Transverse colon (tissue), 4 donors: ENCODE measurements around the gene CACNB3. TPM values are rescaled to one million over a fixed set of nuclear protein-coding genes. Genes with fewer than 3 reads are reported as not detected.

ENCODE experiments used
- DNase-seq: peaks from one replicate; pipeline ENCODE4 v3.0.0-alpha.2; 2019
- H3K27ac ChIP-seq, 4 donors: fragments of 200-600 bp; sonication (generic); 2 replicates each; pipeline ENCODE4 v1.5.1; 2016 to 2018; ENCODE audit warnings: inconsistent platforms in 4 of 4
- H3K27me3 ChIP-seq: fragments of 200-600 bp; sonication (generic); 2 replicates; pipeline ENCODE4 v1.5.1; 2017; ENCODE audit warnings: inconsistent platforms
- H3K36me3 ChIP-seq, 4 donors: fragments of 200-600 bp; sonication (generic); 2 replicates each; pipeline ENCODE4 v1.5.1; 2017 to 2019; ENCODE audit warnings: inconsistent platforms in 4 of 4
- H3K4me1 ChIP-seq, 4 donors: fragments of 200-600 bp; sonication (generic); 2 replicates each; pipeline ENCODE4 v1.5.1; 2017 to 2020; ENCODE audit warnings: inconsistent platforms in 4 of 4
- H3K4me3 ChIP-seq, 4 donors: fragments of 200-600 bp; sonication (generic); 1 replicate in 1 of 4; 2 replicates in 3 of 4; pipeline versions ENCODE4 v1.5.1 to v1.6.1; 2017 to 2019; ENCODE audit warnings: inconsistent platforms in 4 of 4
- H3K9me3 ChIP-seq, 2 donors: fragments of 200-600 bp; sonication (generic); 2 replicates each; pipeline ENCODE4 v1.5.1; 2017 to 2019; ENCODE audit warnings: inconsistent platforms in 2 of 2
- EP300 ChIP-seq: sonication (generic); formaldehyde crosslinking; IDR thresholded peaks from one replicate; pipeline ENCODE4 v1.6.1; 2017; ENCODE audit warnings: antibody characterized with exemption, low read depth
- POLR2A ChIP-seq: fragments of 450-650 bp; IDR thresholded peaks from one replicate; pipeline ENCODE4 v1.6.1; 2016; ENCODE audit warnings: antibody characterized with exemption, mild to moderate bottlenecking, moderate library complexity
- POLR2AphosphoS5 ChIP-seq, 3 donors: sonication (generic); formaldehyde crosslinking; IDR thresholded peaks; one replicate each; pipeline ENCODE4 v1.6.1; 2016; ENCODE audit warnings: antibody characterized with exemption in 3 of 3
- WGBS, 2 donors: methylation state at CpG; one replicate each; pipeline ENCODE4 v1.1.5; 2018; ENCODE audit warnings: low coverage in 1 of 2; 5-methylcytosine and 5-hydroxymethylcytosine counted together
- in situ Hi-C, 4 donors: fragments of 200-750 bp; cut with MboI; loops; one replicate each; pipeline versions ENCODE4 v1.15.0 to v1.15.1; 2017; ENCODE audit warnings: low sequenced_read_pairs in 3 of 4, low pct_ligation_motif_present in 1 of 4, low pct_unique_long_range_greater_than_20kb in 1 of 4
- intact Hi-C: fragments of 100-400 bp; cut with DNase I; formaldehyde crosslinking; loops from one replicate; pipeline ENCODE4 v1.15.1; 2023; ENCODE audit warnings: low total_unique reads
- total RNA-seq, 4 donors: library from RNA; depleted of rRNA; stranded (reverse); fragments of >200 nt; gene quantifications; one replicate each; pipeline ENCODE4 v1.1.0, GENCODE V29; 2016
- TF ChIP-seq, protein P1 (sequence below), 5 experiments: fragments of 200-600 bp in 3 of 5; fragments of 450-650 bp in 2 of 5; sonication (generic) in 3 of 5; IDR thresholded peaks; 1 replicate in 2 of 5; 2 replicates in 3 of 5; pipeline ENCODE4 v1.5.1; 2016 to 2017; ENCODE audit warnings: antibody characterized with exemption in 5 of 5, inconsistent platforms in 3 of 5, mild to moderate bottlenecking in 2 of 5, moderate library complexity in 1 of 5

CACNB3 gene
- total RNA-seq, 4 donors from 2014 or later, result 20.6 to 53.5 (median 47.1) TPM

DNA sequence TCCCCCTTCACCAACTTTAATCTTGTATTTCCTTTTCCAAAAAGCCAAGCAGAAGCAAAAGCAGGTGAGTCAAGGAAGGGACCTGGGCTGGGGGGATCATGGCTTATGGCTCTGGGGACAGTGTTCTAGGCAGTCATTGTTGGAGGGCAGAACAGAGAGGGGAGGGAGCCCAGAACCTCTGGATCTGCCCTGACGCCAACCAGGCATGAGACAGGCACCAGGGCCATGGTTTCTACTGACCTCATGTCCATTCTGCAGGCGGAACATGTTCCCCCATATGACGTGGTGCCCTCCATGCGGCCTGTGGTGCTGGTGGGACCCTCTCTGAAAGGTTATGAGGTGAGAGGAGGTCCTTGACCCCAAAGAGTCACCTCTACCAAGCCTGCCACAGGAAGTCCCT, 6.6 kb downstream of the CACNB3 start:
- Histone ChIP-seq H3K27me3 (no peaks in the 10 kb centered on the region), H3K9me3 (no peaks in the 10 kb centered on the region), H3K4me1 (no peaks in the 10 kb centered on the region), H3K27ac (no peak overlapping the region), H3K36me3 (peaks cover 0 to 11% (median 3%) of the 10 kb centered on the region in 4 donors), H3K4me3 (no peak overlapping the region)
- 94% methylated on average over 4 of the region's 4 CpGs; no CpG with 5 or more reads in 1 of the 2 donors for WGBS, 2 donors
- intact Hi-C loops, result no loop called here
- in situ Hi-C loops, result no loop called here
- no peak for DNase-seq
- TF ChIP-seq POLR2A (no peak), POLR2AphosphoS5 (IDR thresholded peaks at IDR 0.05) (no peak), EP300 (no peak)
- TF ChIP-seq, protein P1, sequence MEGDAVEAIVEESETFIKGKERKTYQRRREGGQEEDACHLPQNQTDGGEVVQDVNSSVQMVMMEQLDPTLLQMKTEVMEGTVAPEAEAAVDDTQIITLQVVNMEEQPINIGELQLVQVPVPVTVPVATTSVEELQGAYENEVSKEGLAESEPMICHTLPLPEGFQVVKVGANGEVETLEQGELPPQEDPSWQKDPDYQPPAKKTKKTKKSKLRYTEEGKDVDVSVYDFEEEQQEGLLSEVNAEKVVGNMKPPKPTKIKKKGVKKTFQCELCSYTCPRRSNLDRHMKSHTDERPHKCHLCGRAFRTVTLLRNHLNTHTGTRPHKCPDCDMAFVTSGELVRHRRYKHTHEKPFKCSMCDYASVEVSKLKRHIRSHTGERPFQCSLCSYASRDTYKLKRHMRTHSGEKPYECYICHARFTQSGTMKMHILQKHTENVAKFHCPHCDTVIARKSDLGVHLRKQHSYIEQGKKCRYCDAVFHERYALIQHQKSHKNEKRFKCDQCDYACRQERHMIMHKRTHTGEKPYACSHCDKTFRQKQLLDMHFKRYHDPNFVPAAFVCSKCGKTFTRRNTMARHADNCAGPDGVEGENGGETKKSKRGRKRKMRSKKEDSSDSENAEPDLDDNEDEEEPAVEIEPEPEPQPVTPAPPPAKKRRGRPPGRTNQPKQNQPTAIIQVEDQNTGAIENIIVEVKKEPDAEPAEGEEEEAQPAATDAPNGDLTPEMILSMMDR (IDR thresholded peaks at IDR 0.05), result no peak

DNA sequence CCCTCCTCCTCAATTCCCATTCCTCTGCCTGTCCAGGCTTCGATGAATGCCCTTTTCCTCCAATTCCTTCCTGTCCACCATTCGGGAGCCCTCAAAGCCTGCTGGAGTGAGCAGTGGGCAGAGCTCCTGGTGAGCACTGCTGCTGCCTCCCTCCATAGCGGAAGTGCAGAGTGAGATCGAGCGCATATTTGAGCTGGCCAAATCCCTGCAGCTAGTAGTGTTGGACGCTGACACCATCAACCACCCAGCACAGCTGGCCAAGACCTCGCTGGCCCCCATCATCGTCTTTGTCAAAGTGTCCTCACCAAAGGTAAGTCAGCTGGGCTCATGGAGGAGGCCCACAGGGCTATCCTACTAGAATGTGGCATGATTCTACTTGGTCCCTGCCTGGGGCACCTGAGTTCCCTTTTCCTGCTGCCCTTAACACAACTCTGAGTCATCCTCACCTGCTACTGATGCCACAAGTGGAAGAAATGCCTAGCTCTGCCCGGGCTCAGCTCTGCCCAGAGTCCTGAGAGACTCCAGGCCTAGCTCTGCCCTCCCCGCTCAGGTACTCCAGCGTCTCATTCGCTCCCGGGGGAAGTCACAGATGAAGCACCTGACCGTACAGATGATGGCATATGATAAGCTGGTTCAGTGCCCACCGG, 8.0 kb downstream of the CACNB3 start:
- WGBS, 2 donors, result 72 to 78% methylated on average over 5 to 15 of the region's 15 CpGs
- TF ChIP-seq POLR2AphosphoS5 (IDR thresholded peaks at IDR 0.05) (no peak), POLR2A (no peak), EP300 (no peak)
- TF ChIP-seq, protein P1 (IDR thresholded peaks at IDR 0.05), result no peak
- DNase-seq, result no peak
- in situ Hi-C loops (no loop called here), intact Hi-C loops (no loop called here)
- Histone ChIP-seq H3K27me3 (no peaks in the 10 kb centered on the region), H3K27ac (no peak overlapping the region), H3K9me3 (no peaks in the 10 kb centered on the region), H3K4me1 (no peaks in the 10 kb centered on the region), H3K4me3 (no peak overlapping the region), H3K36me3 (peaks cover 0 to 25% (median 9%) of the 10 kb centered on the region in 4 donors)

DNA sequence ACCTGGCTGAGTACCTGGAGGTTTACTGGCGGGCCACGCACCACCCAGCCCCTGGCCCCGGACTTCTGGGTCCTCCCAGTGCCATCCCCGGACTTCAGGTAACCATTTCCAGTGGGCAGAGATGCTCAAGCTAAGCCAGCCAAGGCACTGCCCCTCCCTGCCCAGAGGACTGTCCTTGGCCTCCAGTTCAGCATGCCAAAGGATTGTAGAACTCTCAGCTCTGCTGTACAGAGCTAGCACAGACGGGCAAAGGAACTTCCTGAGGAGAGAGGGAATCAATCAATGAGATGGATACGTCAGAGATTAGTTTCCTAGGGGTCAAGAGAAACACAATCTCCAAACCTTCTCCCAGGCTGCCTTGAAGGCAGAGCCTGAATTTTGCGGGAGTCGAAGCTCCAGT, 8.7 kb downstream of the CACNB3 start:
- H3K4me3 ChIP-seq, result no peak overlapping the region
- in situ Hi-C loops, result no loop called here
- TF ChIP-seq POLR2A, result no peak
- TF ChIP-seq, protein P1 (IDR thresholded peaks at IDR 0.05), result no peak
- no peak for TF ChIP-seq EP300
- TF ChIP-seq POLR2AphosphoS5 (IDR thresholded peaks at IDR 0.05), result no peak
- DNase-seq, result no peak
- intact Hi-C loops, result no loop called here
- no peaks in the 10 kb centered on the region for H3K9me3 ChIP-seq
- no peaks in the 10 kb centered on the region for H3K4me1 ChIP-seq
- H3K36me3 ChIP-seq, result peaks cover 0 to 32% (median 12%) of the 10 kb centered on the region in 4 donors
- H3K27me3 ChIP-seq, result no peaks in the 10 kb centered on the region
- 61 to 81% methylated on average over 4 to 8 of the region's 8 CpGs for WGBS, 2 donors
- H3K27ac ChIP-seq, result no peak overlapping the region

DNA sequence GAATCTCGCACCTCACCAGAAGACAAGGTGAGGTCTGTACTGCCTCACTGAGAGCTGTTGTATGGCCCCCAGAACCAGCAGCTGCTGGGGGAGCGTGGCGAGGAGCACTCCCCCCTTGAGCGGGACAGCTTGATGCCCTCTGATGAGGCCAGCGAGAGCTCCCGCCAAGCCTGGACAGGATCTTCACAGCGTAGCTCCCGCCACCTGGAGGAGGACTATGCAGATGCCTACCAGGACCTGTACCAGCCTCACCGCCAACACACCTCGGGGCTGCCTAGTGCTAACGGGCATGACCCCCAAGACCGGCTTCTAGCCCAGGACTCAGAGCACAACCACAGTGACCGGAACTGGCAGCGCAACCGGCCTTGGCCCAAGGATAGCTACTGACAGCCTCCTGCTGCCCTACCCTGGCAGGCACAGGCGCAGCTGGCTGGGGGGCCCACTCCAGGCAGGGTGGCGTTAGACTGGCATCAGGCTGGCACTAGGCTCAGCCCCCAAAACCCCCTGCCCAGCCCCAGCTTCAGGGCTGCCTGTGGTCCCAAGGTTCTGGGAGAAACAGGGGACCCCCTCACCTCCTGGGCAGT, 9.3 kb downstream of the CACNB3 start:
- WGBS, 2 donors, result 93% methylated on average over 14 of the region's 17 CpGs; no CpG with 5 or more reads in 1 of the 2 donors
- no peak overlapping the region for H3K4me3 ChIP-seq
- peaks cover 0 to 38% (median 15%) of the 10 kb centered on the region in 4 donors for H3K36me3 ChIP-seq
- no peaks in the 10 kb centered on the region for H3K4me1 ChIP-seq
- H3K27ac ChIP-seq, result no peak overlapping the region
- TF ChIP-seq, protein P1 (IDR thresholded peaks at IDR 0.05), result no peak
- TF ChIP-seq POLR2A (no peak), POLR2AphosphoS5 (IDR thresholded peaks at IDR 0.05) (no peak), EP300 (no peak)
- H3K9me3 ChIP-seq, result no peaks in the 10 kb centered on the region
- in situ Hi-C loops, result no loop called here
- no peak for DNase-seq
- H3K27me3 ChIP-seq, result no peaks in the 10 kb centered on the region
- intact Hi-C loops, result no loop called here
